ENCODE measurements around the gene ADAMTS17. TPM values are rescaled to one million over a fixed set of nuclear protein-coding genes. Genes with fewer than 3 reads are reported as not detected.

Gene ADAMTS17
- total RNA-seq, 1 experiment from 2014 or later: 4.2 TPM

GRCh38 chr15:100338247-100338646, 3.5 kb downstream of the ADAMTS17 start:
- Histone ChIP-seq H3K9ac (ENCODE audit: low read length) (no peak overlapping the region), H3K27ac (ENCODE audit: low read depth, low read length) (no peak overlapping the region), H3K9me2 (ENCODE audit: insufficient read depth) (no peaks in the 10 kb centered on the region), H3K27me3 (ENCODE audit: insufficient read depth, low read length) (no peaks in the 10 kb centered on the region), H2AFZ (ENCODE audit: low read depth, low read length, poor library complexity, severe bottlenecking) (no peak overlapping the region), H3K9me3 (ENCODE audit: control insufficient read depth in 1 of 2, insufficient read depth in 1 of 2, low read depth in 1 of 2, low read length in 2 of 2) (no peaks in the 10 kb centered on the region), H3K4me2 (ENCODE audit: low read length) (no peak overlapping the region), H4K20me1 (ENCODE audit: insufficient read depth) (no peaks in the 10 kb centered on the region), H3K4me3 (replicated peaks in 1 of 2; ENCODE audit: low read depth in 1 of 2, low read length in 2 of 2) (no peak overlapping the region), H3K79me2 (ENCODE audit: insufficient read depth, low read length) (no peaks in the 10 kb centered on the region), H3K36me3 (ENCODE audit: control insufficient read depth in 1 of 2, insufficient read depth in 2 of 2, low read length in 2 of 2) (no peaks in the 10 kb centered on the region), H3K4me1 (ENCODE audit: control insufficient read depth in 1 of 2, insufficient read depth in 2 of 2, low read length in 2 of 2) (peaks cover 3 to 13% of the 10 kb centered on the region in 2 experiments; a peak in 2 of 4 replicates)
- RAD21 ChIA-PET (ENCODE audit: low non-redundant PET in 1 of 2, low total read pairs in 2 of 2, uncharacterized antibody in 2 of 2, unreplicated experiment in 2 of 2): no interaction called here
- DNase-seq (ENCODE audit: low read depth, low spot score): no peak
- POLR2A ChIA-PET: no interaction called here
- ATAC-seq: no peak
- BruUV-seq (replicated peaks): no TSS peak
- CTCF ChIA-PET: interaction anchor here (1.1 to 3.0 kb wide), 4 partner anchors 12 to 410 kb away, joined by 3 to 39 read pairs (median 10); no protein-coding TSS in a partner anchor
- intact Hi-C loops (cut with micrococcal nuclease): loop anchor here (2.0 to 5.0 kb wide), 3 partner anchors 296 to 1066 kb away; no protein-coding TSS in a partner anchor
- TF ChIP-seq SP1 (IDR thresholded peaks at IDR 0.05; ENCODE audit: low read depth) (no peak), EZH2phosphoT487 (IDR thresholded peaks at IDR 0.05; ENCODE audit: borderline replicate concordance) (no peak), CTCF (IDR thresholded peaks at IDR 0.05 in 2 of 3, conservative IDR thresholded peaks at IDR 0.05 in 1 of 3; ENCODE audit: borderline replicate concordance in 1 of 3, insufficient read depth in 1 of 3, low read depth in 2 of 3, low read length in 2 of 3) (no peak), JUND (IDR thresholded peaks at IDR 0.05) (no peak), ZFX (IDR thresholded peaks at IDR 0.05) (no peak), YY1 (IDR thresholded peaks at IDR 0.05; ENCODE audit: extremely low read depth, insufficient replicate concordance, low read depth, low read length) (no peak), ELF1 (IDR thresholded peaks at IDR 0.05; ENCODE audit: borderline replicate concordance, low read depth) (no peak), EZH2 (IDR thresholded peaks at IDR 0.05) (no peak), TCF7L2 (IDR thresholded peaks at IDR 0.05; ENCODE audit: borderline replicate concordance, extremely low read depth, insufficient read depth, insufficient read length) (no peak), CBX3 (IDR thresholded peaks at IDR 0.05; ENCODE audit: low read depth) (no peak), ZBTB33 (IDR thresholded peaks at IDR 0.05; ENCODE audit: extremely low read depth, insufficient replicate concordance, low read length) (no peak), REST (IDR thresholded peaks at IDR 0.05; ENCODE audit: low read depth) (no peak), RAD21 (IDR thresholded peaks at IDR 0.05; ENCODE audit: low read depth) (no peak), ATF3 (IDR thresholded peaks at IDR 0.05) (no peak), POLR2AphosphoS5 (IDR thresholded peaks at IDR 0.05; ENCODE audit: low read depth, low read length) (no peak), SRF (IDR thresholded peaks at IDR 0.05; ENCODE audit: low read depth) (no peak), EGR1 (IDR thresholded peaks at IDR 0.05; ENCODE audit: low read depth) (no peak), MAX (IDR thresholded peaks at IDR 0.05) (no peak), CEBPB (IDR thresholded peaks at IDR 0.05; ENCODE audit: low read depth) (no peak)

Data from HCT116 (cell line).